Neural crest cell (in vitro differentiated cells): ENCODE data around the gene ZNF813. TPM values are rescaled to one million over a fixed set of nuclear protein-coding genes. Genes with fewer than 3 reads are reported as not detected.
A peak's percentile ranks its signal among the peaks of the same experiment; 100 is the strongest.

Experiments
- DNase-seq: peaks from one replicate; pipeline ENCODE4 v3.0.0; 2021; ENCODE audit warnings: low read depth, mixed read lengths, low spot score
- H3K27ac Mint-ChIP-seq: one replicate; pipeline ENCODE4 v1.8.0; 2021; ENCODE audit warnings: mild to moderate bottlenecking, mixed read lengths; ENCODE audit not compliant: unreplicated experiment
- H3K27me3 Mint-ChIP-seq: 2 replicates; pipeline ENCODE4 v1.8.0; 2021; ENCODE audit warnings: low read depth, mild to moderate bottlenecking, mixed read lengths
- H3K36me3 Mint-ChIP-seq: 2 replicates; pipeline ENCODE4 v1.8.0; 2021; ENCODE audit warnings: low read depth, mild to moderate bottlenecking, mixed read lengths
- H3K4me1 Mint-ChIP-seq: 2 replicates; pipeline ENCODE4 v1.8.0; 2021; ENCODE audit warnings: mixed read lengths
- H3K4me3 Mint-ChIP-seq: one replicate; pipeline ENCODE4 v1.8.0; 2021; ENCODE audit warnings: mild to moderate bottlenecking, mixed read lengths
- H3K9me3 Mint-ChIP-seq: 2 replicates; pipeline ENCODE4 v1.8.0; 2021; ENCODE audit warnings: mixed read lengths
- CTCF ChIP-seq: fragments of 200-600 bp; sonication (generic); conservative IDR thresholded peaks from 2 replicates; pipeline ENCODE4 v1.5.0; 2021; ENCODE audit warnings: antibody characterized with exemption, mild to moderate bottlenecking
- total RNA-seq: library from RNA; stranded (reverse); gene quantifications from 2 replicates; pipeline ENCODE4 v1.2.1, GENCODE V29; 2021

Gene ZNF813
- total RNA-seq, 1 donor from 2014 or later = 8.6 TPM

- H3K4me3 Mint-ChIP-seq = peak overlapping the region; percentile 62
- no peak for TF ChIP-seq CTCF
- H3K27me3 Mint-ChIP-seq = no peaks in the 10 kb centered on the region
- H3K4me1 Mint-ChIP-seq = peaks cover 18% of the 10 kb centered on the region
- H3K36me3 Mint-ChIP-seq = peaks cover 43% of the 10 kb centered on the region
- no peak overlapping the region for H3K27ac Mint-ChIP-seq
- H3K9me3 Mint-ChIP-seq = peaks cover 8% of the 10 kb centered on the region
- no peak for DNase-seq
Observed at GRCh38 chr19:53525922-53526321, 58.4 kb downstream of the ZNF813 start.

- Mint-ChIP-seq H3K27me3 (no peaks in the 10 kb centered on the region), H3K36me3 (peaks cover 13% of the 10 kb centered on the region), H3K4me3 (no peak overlapping the region), H3K4me1 (no peaks in the 10 kb centered on the region), H3K9me3 (peaks cover 6% of the 10 kb centered on the region), H3K27ac (no peak overlapping the region)
- TF ChIP-seq CTCF = no peak
- no peak for DNase-seq
Observed at GRCh38 chr19:53530622-53531021, 63.1 kb downstream of the ZNF813 start.

GRCh38 chr19:53531457-53531856 lies 63.9 kb downstream of the ZNF813 start:
- Mint-ChIP-seq H3K4me1 (no peaks in the 10 kb centered on the region), H3K9me3 (no peaks in the 10 kb centered on the region), H3K36me3 (peaks cover 10% of the 10 kb centered on the region), H3K27ac (no peak overlapping the region), H3K4me3 (no peak overlapping the region), H3K27me3 (no peaks in the 10 kb centered on the region)
- TF ChIP-seq CTCF = no peak
- no peak for DNase-seq

- Mint-ChIP-seq H3K4me1 (no peaks in the 10 kb centered on the region), H3K27me3 (no peaks in the 10 kb centered on the region), H3K36me3 (peaks cover 10% of the 10 kb centered on the region), H3K27ac (no peak overlapping the region), H3K9me3 (no peaks in the 10 kb centered on the region), H3K4me3 (no peak overlapping the region)
- TF ChIP-seq CTCF = no peak
- no peak for DNase-seq
Observed at GRCh38 chr19:53532362-53532761, 64.8 kb downstream of the ZNF813 start.

DNA sequence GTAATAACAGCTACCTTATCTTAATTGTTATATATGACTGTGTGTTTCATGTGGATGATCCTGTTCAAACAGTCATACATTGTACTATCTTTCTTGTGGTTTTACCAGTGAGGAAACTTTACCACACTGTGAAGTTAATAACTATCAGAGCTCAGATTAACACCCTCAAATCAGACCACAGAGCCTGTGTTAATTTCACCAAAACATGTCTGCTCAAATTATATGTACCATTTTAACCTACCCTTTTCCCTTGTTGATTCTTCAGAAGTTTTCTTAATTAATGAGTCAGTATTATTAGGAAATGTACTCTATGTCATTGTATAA lies 68.7 kb downstream of the ZNF813 start:
- peak overlapping the region; percentile 56 for H3K4me3 Mint-ChIP-seq
- H3K36me3 Mint-ChIP-seq = peaks cover 16% of the 10 kb centered on the region
- H3K4me1 Mint-ChIP-seq = peaks cover 13% of the 10 kb centered on the region
- TF ChIP-seq CTCF = no peak
- H3K27me3 Mint-ChIP-seq = no peaks in the 10 kb centered on the region
- H3K27ac Mint-ChIP-seq = no peak overlapping the region
- H3K9me3 Mint-ChIP-seq = no peaks in the 10 kb centered on the region
- DNase-seq = no peak

- no peak for TF ChIP-seq CTCF
- Mint-ChIP-seq H3K36me3 (peaks cover 16% of the 10 kb centered on the region), H3K9me3 (no peaks in the 10 kb centered on the region), H3K4me3 (peak overlapping the region; percentile 97), H3K4me1 (peaks cover 13% of the 10 kb centered on the region), H3K27me3 (no peaks in the 10 kb centered on the region), H3K27ac (no peak overlapping the region)
- DNase-seq = no peak
Observed at GRCh38 chr19:53537121-53537520, 69.6 kb downstream of the ZNF813 start.
